ENCODE measurements around the gene PLIN5. TPM values are rescaled to one million over a fixed set of nuclear protein-coding genes. Genes with fewer than 3 reads are reported as not detected.

Gene PLIN5
- total and polyA plus RNA-seq, 2 donors (not counting 1 experiment from before 2014, with no cell fraction given): not detected

- Histone ChIP-seq H4K20me1 (ENCODE audit: control insufficient read depth, extremely low read depth, insufficient read depth, low read length) (no peaks in the 10 kb centered on the region), H3K27me3 (ENCODE audit: control insufficient read depth, insufficient read depth, low read length) (no peaks in the 10 kb centered on the region), H3K4me2 (ENCODE audit: extremely low read depth, insufficient read depth, low read length) (peak overlapping the region; percentile 98), H3K79me2 (ENCODE audit: control insufficient read depth, insufficient read depth, low read length) (peaks cover 30% of the 10 kb centered on the region), H3K36me3 (ENCODE audit: control insufficient read depth, insufficient read depth, low read length) (peaks cover 14% of the 10 kb centered on the region), H2AFZ (ENCODE audit: low read length) (peak overlapping the region; percentile 20), H3K9ac (ENCODE audit: insufficient read depth, low read length) (no peak overlapping the region), H3K4me3 (replicated peaks in 1 of 4; ENCODE audit: control extremely low read depth in 1 of 4, insufficient read depth in 1 of 4, low read depth in 3 of 4, low read length in 4 of 4) (peak overlapping the region; percentile 20 to 86 (median 76)), H3K9me3 (ENCODE audit: control insufficient read depth, insufficient read depth, low read depth, low read length) (no peaks in the 10 kb centered on the region), H3K4me1 (ENCODE audit: control insufficient read depth, extremely low read depth, insufficient read depth, low read length) (no peaks in the 10 kb centered on the region), H3K27ac (ENCODE audit: insufficient read depth, low read length) (no peak overlapping the region)
- DNase-seq (ENCODE audit: low read depth in 2 of 2): peak; percentile 64 to 72
- no peak for TF ChIP-seq CTCF (conservative IDR thresholded peaks at IDR 0.05 in 1 of 2, IDR thresholded peaks at IDR 0.05 in 1 of 2; ENCODE audit: low read depth in 1 of 2, low read length in 2 of 2)
- no peak for TF ChIP-seq EZH2 (IDR thresholded peaks at IDR 0.05; ENCODE audit: low read length, missing control alignments)
These were observed 60.5 kb downstream of the PLIN5 start for GRCh38 chr19:4474514-4475022.

- Histone ChIP-seq H3K36me3 (ENCODE audit: control insufficient read depth, insufficient read depth, low read length) (peaks cover 14% of the 10 kb centered on the region), H4K20me1 (ENCODE audit: control insufficient read depth, extremely low read depth, insufficient read depth, low read length) (no peaks in the 10 kb centered on the region), H3K27me3 (ENCODE audit: control insufficient read depth, insufficient read depth, low read length) (no peaks in the 10 kb centered on the region), H3K4me3 (replicated peaks in 1 of 4; ENCODE audit: control extremely low read depth in 1 of 4, insufficient read depth in 1 of 4, low read depth in 3 of 4, low read length in 4 of 4) (peak overlapping the region; percentile 20 to 86 (median 76)), H3K9me3 (ENCODE audit: control insufficient read depth, insufficient read depth, low read depth, low read length) (no peaks in the 10 kb centered on the region), H3K79me2 (ENCODE audit: control insufficient read depth, insufficient read depth, low read length) (peaks cover 30% of the 10 kb centered on the region), H3K9ac (ENCODE audit: insufficient read depth, low read length) (no peak overlapping the region), H3K27ac (ENCODE audit: insufficient read depth, low read length) (no peak overlapping the region), H3K4me2 (ENCODE audit: extremely low read depth, insufficient read depth, low read length) (peak overlapping the region; percentile 98), H2AFZ (ENCODE audit: low read length) (peak overlapping the region; percentile 20), H3K4me1 (ENCODE audit: control insufficient read depth, extremely low read depth, insufficient read depth, low read length) (no peaks in the 10 kb centered on the region)
- DNase-seq (ENCODE audit: low read depth in 2 of 2): peak in 1 of 2 donors; percentile 10
- TF ChIP-seq EZH2 (IDR thresholded peaks at IDR 0.05; ENCODE audit: low read length, missing control alignments) (no peak), CTCF (conservative IDR thresholded peaks at IDR 0.05 in 1 of 2, IDR thresholded peaks at IDR 0.05 in 1 of 2; ENCODE audit: low read depth in 1 of 2, low read length in 2 of 2) (no peak)
These were observed 61.1 kb downstream of the PLIN5 start for GRCh38 chr19:4473763-4474513.

- Histone ChIP-seq H3K9me3 (ENCODE audit: control insufficient read depth, insufficient read depth, low read depth, low read length) (no peaks in the 10 kb centered on the region), H3K36me3 (ENCODE audit: control insufficient read depth, insufficient read depth, low read length) (peaks cover 12% of the 10 kb centered on the region), H3K27ac (ENCODE audit: insufficient read depth, low read length) (peak overlapping the region; percentile 44), H4K20me1 (ENCODE audit: control insufficient read depth, extremely low read depth, insufficient read depth, low read length) (no peaks in the 10 kb centered on the region), H2AFZ (ENCODE audit: low read length) (no peak overlapping the region), H3K4me1 (ENCODE audit: control insufficient read depth, extremely low read depth, insufficient read depth, low read length) (no peaks in the 10 kb centered on the region), H3K79me2 (ENCODE audit: control insufficient read depth, insufficient read depth, low read length) (peaks cover 30% of the 10 kb centered on the region), H3K27me3 (ENCODE audit: control insufficient read depth, insufficient read depth, low read length) (no peaks in the 10 kb centered on the region), H3K4me3 (replicated peaks in 1 of 4; ENCODE audit: control extremely low read depth in 1 of 4, insufficient read depth in 1 of 4, low read depth in 3 of 4, low read length in 4 of 4) (peak overlapping the region; percentile 71 to 90 (median 83)), H3K9ac (ENCODE audit: insufficient read depth, low read length) (peak overlapping the region; percentile 66), H3K4me2 (ENCODE audit: extremely low read depth, insufficient read depth, low read length) (peak overlapping the region; percentile 98)
- TF ChIP-seq EZH2 (IDR thresholded peaks at IDR 0.05; ENCODE audit: low read length, missing control alignments) (no peak), CTCF (conservative IDR thresholded peaks at IDR 0.05 in 1 of 2, IDR thresholded peaks at IDR 0.05 in 1 of 2; ENCODE audit: low read depth in 1 of 2, low read length in 2 of 2) (no peak)
- DNase-seq (ENCODE audit: low read depth in 2 of 2): no peak
These were observed 61.8 kb downstream of the PLIN5 start for GRCh38 chr19:4473011-4473762.
